ENCODE data around the gene CYP2C9.

Gene CYP2C9

DNA sequence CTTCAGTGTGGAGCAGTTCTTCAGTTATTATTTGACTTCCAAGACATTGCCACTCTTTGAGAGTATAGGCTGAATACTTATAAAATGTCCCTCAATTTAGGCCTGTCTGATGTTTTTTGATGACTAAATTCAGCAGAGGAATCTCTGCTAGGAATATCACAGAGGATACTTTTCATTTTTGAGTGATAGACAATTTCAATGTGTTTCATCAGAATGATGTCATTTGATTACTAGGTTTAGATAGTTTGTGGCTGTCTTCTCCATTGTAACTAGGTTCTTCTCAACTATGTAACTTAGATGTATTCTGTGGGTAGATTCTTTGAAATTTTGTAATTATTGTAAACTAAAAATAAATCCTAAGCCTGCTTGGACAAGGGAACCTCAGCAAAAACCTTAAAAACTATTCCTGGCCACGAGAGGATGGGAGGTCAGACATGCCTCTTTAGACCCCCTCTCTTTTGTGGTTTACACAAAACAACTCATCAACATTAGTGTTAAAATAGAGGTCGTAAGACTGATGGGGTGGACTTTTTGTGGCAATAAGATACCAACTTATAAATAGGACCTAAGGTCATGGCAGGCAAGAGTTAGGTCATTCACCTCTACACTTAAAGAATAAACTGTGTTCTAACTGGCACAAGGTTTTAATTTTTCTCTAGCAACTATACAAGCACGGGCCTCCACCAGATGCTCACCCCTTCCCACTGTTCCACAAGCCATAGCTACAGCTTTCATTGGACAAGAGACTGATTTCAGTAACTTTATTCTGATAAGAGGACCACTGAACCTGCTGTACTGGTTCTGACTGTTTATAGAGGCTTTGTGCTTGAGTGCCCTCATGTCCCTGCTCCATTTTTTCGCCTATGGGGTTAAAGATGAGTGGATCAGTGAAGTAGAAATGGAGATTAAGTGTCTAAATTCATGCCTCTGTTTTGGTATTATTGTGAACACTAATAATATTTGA lies 97.2 kb downstream of the CYP2C9 start:
- no peak for DNase-seq (ENCODE audit: insufficient read length, low spot score)
- TF ChIP-seq POLR2A (IDR thresholded peaks at IDR 0.05; ENCODE audit: low read depth, low read length) (no peak), POU2F2 (IDR thresholded peaks at IDR 0.05; ENCODE audit: low read depth, low read length) (no peak), TAF1 (IDR thresholded peaks at IDR 0.05; ENCODE audit: low read depth, low read length) (no peak)
- FAIRE-seq = no peak

DNA sequence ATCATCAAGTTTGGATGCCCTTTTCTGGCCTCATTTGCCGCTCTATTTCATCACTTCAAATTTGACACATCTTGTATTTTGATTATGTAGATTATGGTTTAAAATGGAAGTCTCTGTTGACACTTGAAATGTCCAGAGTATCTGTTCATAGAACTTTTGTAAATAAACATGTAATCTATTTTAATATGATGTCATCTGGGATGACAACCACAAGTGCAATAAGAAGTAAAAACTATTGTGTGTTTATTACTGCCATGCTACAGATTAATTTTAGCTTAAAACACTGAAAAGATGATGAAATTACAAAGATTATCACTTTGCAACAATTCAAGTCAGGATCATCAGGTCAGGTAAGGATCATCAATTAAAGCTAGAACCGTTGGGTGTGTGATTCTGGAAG lies 100.8 kb downstream of the CYP2C9 start:
- DNase-seq (ENCODE audit: insufficient read length, low spot score) = no peak
- TF ChIP-seq POLR2AphosphoS5 (IDR thresholded peaks at IDR 0.05; ENCODE audit: low read depth, low read length) (no peak), POLR2A (IDR thresholded peaks at IDR 0.05; ENCODE audit: low read depth, low read length) (no peak), PAX5 (IDR thresholded peaks at IDR 0.05; ENCODE audit: insufficient read depth, low read length, severe bottlenecking) (no peak), POU2F2 (IDR thresholded peaks at IDR 0.05; ENCODE audit: low read depth, low read length) (no peak), SPI1 (IDR thresholded peaks at IDR 0.05; ENCODE audit: low read depth, low read length) (no peak), TAF1 (IDR thresholded peaks at IDR 0.05; ENCODE audit: low read depth, low read length) (no peak)
- FAIRE-seq = no peak
